ENCODE measurements around the gene ZSWIM9. TPM values are rescaled to one million over a fixed set of nuclear protein-coding genes. Genes with fewer than 3 reads are reported as not detected.
A peak's percentile ranks its signal among the peaks of the same experiment; 100 is the strongest.
"Not testable (repeated sequence)": the region's sequence is repeated elsewhere in the genome, so short reads cannot be mapped to it uniquely, and the experiment has no call there.

The ZSWIM9 gene
- polyA plus RNA-seq, 1 donor, result 6.7 TPM

DNA sequence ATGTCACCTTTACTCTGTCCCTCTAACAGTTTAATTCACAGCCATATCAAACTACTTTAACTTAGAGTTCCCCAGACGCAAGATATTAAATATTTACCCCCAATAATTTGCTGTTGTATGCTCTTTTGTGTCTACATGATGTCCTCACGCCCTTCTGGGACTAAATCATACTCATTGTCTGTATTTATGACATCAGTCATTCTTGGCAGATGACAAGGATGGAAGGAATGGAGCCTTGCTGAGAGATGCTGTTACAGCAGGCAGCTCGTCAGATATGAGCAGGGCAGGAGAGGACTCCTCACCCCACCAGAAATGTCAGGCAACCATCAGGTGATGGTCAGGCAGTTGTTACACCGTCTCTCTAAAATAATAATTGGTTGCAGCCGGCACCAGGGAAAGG is 43.5 kb downstream of the ZSWIM9 start:
- H3K27me3 ChIP-seq (ENCODE audit: control insufficient read depth, insufficient read depth, low read length), result no peaks in the 10 kb centered on the region
- H3K9me3 ChIP-seq (ENCODE audit: control insufficient read depth, low read depth, low read length), result no peaks in the 10 kb centered on the region
- peaks cover 18% of the 10 kb centered on the region for H3K36me3 ChIP-seq (ENCODE audit: control insufficient read depth, insufficient read depth, low read length)
- H3K4me3 ChIP-seq (ENCODE audit: low read length), result no peak overlapping the region
- 100% methylated on average over 1 of the region's 5 CpGs for WGBS (ENCODE audit: insufficient coverage, low lambda C conversion rate)
- DNase-seq, result no peak
- H3K4me1 ChIP-seq (ENCODE audit: control insufficient read depth, insufficient read depth, low read length), result no peaks in the 10 kb centered on the region
- H3K27ac ChIP-seq (ENCODE audit: low read length), result no peak overlapping the region

DNA sequence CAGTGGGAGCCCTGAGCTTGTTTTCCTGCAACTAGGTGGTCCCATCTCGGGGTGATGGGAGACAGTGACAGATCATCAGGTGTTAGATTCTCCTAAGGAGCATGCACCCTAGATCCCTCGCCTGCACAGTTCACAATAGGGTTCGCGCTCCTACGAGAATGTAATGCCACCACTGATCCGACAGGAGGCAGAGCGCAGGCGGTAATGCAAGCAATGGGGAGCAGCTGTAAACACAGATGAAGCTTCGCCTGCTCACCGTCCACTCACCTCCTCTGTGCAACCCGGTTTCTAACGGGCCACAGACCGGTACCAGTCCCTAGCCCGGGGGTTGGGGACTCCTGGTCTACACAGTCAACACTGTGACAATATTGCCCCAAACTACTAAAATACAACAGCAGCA is 46.5 kb downstream of the ZSWIM9 start:
- no peaks in the 10 kb centered on the region for H3K27me3 ChIP-seq (ENCODE audit: control insufficient read depth, insufficient read depth, low read length)

DNA sequence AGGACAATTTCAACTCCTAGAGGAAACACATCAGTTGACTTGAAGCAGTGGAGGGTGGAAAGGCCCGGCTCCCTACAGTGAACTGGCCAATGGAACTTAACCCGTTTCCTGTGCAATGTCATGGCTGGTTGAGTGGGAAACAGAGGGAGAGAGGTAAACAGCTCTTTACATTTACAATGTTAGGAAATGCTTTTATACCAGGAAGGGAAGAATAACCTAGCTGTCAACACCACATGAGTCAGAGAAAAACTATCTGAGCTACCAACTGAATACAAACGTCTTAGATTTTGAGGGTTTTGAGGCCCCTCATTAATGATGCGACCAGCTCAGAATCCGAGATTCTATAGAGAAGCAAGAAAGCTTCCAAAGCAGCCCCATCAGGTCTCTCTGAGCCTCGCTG is 48.5 kb downstream of the ZSWIM9 start:
- peaks cover 14% of the 10 kb centered on the region for H3K36me3 ChIP-seq (ENCODE audit: control insufficient read depth, insufficient read depth, low read length)

More for the DNA sequence above, 46.5 kb downstream of the ZSWIM9 start:
- Histone ChIP-seq H3K27ac (ENCODE audit: low read length) (no peak overlapping the region), H3K4me3 (ENCODE audit: low read length) (no peak overlapping the region), H3K4me1 (ENCODE audit: control insufficient read depth, insufficient read depth, low read length) (no peaks in the 10 kb centered on the region), H3K36me3 (ENCODE audit: control insufficient read depth, insufficient read depth, low read length) (peaks cover 14% of the 10 kb centered on the region), H3K9me3 (ENCODE audit: control insufficient read depth, low read depth, low read length) (no peaks in the 10 kb centered on the region)
- WGBS (ENCODE audit: insufficient coverage, low lambda C conversion rate), result 100% methylated on average over 1 of the region's 14 CpGs
- no peak for DNase-seq

DNA sequence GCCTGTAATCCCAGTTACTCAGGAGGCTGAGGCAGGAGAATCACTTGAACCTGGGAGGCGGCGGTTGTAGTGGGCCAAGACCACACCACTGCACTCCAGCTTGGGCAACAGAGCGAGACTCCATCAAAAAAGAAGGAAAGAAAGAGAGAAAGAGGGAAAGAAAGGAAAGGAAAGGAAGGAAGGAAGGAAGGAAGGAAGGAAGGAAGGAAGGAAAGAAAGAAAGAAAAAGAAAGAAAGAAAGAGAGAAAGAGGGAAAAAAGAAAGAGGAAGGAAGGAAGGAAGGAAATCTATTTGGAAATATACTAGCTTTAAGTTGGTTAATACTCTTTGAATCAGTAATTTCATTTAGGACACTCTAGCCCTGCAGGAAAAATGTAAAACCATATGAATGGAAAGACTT is 50.3 kb downstream of the ZSWIM9 start:
- not testable (repeated sequence) for H3K27ac ChIP-seq (ENCODE audit: low read length); H3K4me3 ChIP-seq (ENCODE audit: low read length); H3K4me1 ChIP-seq (ENCODE audit: control insufficient read depth, insufficient read depth, low read length); H3K36me3 ChIP-seq (ENCODE audit: control insufficient read depth, insufficient read depth, low read length); DNase-seq; H3K27me3 ChIP-seq (ENCODE audit: control insufficient read depth, insufficient read depth, low read length); H3K9me3 ChIP-seq (ENCODE audit: control insufficient read depth, low read depth, low read length)
- 100% methylated on average over 3 of the region's 3 CpGs for WGBS (ENCODE audit: insufficient coverage, low lambda C conversion rate)

More for the DNA sequence above, 48.5 kb downstream of the ZSWIM9 start:
- no peaks in the 10 kb centered on the region for H3K9me3 ChIP-seq (ENCODE audit: control insufficient read depth, low read depth, low read length)
- no peak for DNase-seq
- H3K27me3 ChIP-seq (ENCODE audit: control insufficient read depth, insufficient read depth, low read length), result no peaks in the 10 kb centered on the region
- H3K4me1 ChIP-seq (ENCODE audit: control insufficient read depth, insufficient read depth, low read length), result no peaks in the 10 kb centered on the region
- WGBS (ENCODE audit: insufficient coverage, low lambda C conversion rate), result no CpG with 5 or more reads among the region's 6 CpGs
- H3K4me3 ChIP-seq (ENCODE audit: low read length), result no peak overlapping the region
- H3K27ac ChIP-seq (ENCODE audit: low read length), result no peak overlapping the region

DNA sequence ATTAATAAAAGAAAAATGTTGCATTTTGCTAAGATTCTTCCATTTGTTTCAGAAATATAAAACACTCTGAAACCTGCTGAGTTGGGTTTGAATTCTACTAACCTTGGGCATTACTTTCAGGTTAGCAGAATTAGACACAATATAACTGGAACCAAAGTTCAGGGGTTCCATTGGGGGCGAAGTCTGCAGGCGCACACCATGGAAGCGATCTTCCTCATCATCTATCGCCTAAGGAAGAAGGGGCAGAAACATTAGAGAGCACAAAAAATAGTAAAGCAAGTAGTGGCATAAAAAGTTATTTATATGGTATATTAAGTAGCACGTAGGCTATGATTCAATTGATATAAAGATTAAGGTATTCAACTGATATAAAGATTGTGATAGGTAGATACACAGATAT is 51.1 kb downstream of the ZSWIM9 start:
- Histone ChIP-seq H3K4me3 (ENCODE audit: low read length) (no peak overlapping the region), H3K36me3 (ENCODE audit: control insufficient read depth, insufficient read depth, low read length) (peaks cover 9% of the 10 kb centered on the region), H3K27me3 (ENCODE audit: control insufficient read depth, insufficient read depth, low read length) (no peaks in the 10 kb centered on the region), H3K4me1 (ENCODE audit: control insufficient read depth, insufficient read depth, low read length) (no peaks in the 10 kb centered on the region), H3K9me3 (ENCODE audit: control insufficient read depth, low read depth, low read length) (no peaks in the 10 kb centered on the region), H3K27ac (ENCODE audit: low read length) (no peak overlapping the region)
- DNase-seq, result peak in 1 of 2 donors; percentile 24
- 79% methylated on average over 5 of the region's 5 CpGs for WGBS (ENCODE audit: insufficient coverage, low lambda C conversion rate)

DNA sequence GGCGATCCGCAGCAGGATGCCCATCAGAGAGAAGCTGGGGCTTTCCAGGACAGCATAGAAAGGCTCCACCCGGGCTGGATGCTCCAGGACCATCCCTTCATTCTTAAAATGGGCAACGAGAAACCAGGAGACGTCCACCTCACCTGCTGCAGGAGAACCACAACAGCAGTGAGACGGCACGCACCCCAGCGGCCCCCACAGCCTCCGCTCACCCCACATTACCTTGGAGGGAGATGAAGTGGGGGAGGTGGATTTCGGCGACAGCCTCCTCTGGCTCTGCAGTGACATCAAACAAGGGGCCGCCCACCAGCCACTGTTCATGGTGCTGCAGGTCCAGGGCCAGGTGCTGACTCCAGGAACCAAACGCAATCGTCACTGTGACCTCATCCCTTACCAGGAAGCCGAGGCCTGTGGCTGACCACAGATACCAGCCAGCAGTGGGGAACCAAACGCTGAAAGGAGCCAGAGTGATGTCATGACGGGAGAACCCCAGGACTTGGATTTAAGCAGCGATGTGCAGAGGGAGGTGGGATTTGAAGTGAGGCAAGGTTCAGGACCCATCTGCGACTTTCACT is 60.2 kb downstream of the ZSWIM9 start:
- no peaks in the 10 kb centered on the region for H3K9me3 ChIP-seq (ENCODE audit: control insufficient read depth, low read depth, low read length)
- peaks cover 60% of the 10 kb centered on the region for H3K36me3 ChIP-seq (ENCODE audit: control insufficient read depth, insufficient read depth, low read length)
- H3K4me3 ChIP-seq (ENCODE audit: low read length), result no peak overlapping the region
- H3K27me3 ChIP-seq (ENCODE audit: control insufficient read depth, insufficient read depth, low read length), result no peaks in the 10 kb centered on the region
- DNase-seq, result no peak
- no peaks in the 10 kb centered on the region for H3K4me1 ChIP-seq (ENCODE audit: control insufficient read depth, insufficient read depth, low read length)
- no peak overlapping the region for H3K27ac ChIP-seq (ENCODE audit: low read length)
- no CpG with 5 or more reads among the region's 19 CpGs for WGBS (ENCODE audit: insufficient coverage, low lambda C conversion rate)

DNA sequence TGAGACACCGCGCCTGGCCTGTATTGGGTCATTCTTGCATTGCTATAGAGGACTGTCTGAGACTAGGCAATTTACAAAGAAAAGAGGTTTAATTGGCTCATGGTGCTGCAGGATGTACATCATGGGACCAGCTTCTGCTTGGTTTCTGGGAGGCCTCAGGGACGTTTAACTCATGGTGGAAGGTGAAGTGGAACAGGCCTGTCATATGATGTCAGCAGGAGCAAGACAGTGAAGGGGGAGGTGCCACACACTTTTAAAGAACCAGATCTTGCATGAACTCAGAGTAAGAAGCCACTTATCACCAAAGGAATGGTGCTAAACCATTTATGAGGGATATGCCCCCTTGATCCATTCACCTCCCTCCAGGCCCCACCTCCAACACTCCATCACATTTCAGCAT is 66.6 kb downstream of the ZSWIM9 start:
- H3K36me3 ChIP-seq (ENCODE audit: control insufficient read depth, insufficient read depth, low read length), result peaks cover 48% of the 10 kb centered on the region
- no peak overlapping the region for H3K4me3 ChIP-seq (ENCODE audit: low read length)
- no peak overlapping the region for H3K27ac ChIP-seq (ENCODE audit: low read length)
- no peaks in the 10 kb centered on the region for H3K4me1 ChIP-seq (ENCODE audit: control insufficient read depth, insufficient read depth, low read length)
- no peaks in the 10 kb centered on the region for H3K27me3 ChIP-seq (ENCODE audit: control insufficient read depth, insufficient read depth, low read length)
- DNase-seq, result no peak
- no CpG with 5 or more reads among the region's 3 CpGs for WGBS (ENCODE audit: insufficient coverage, low lambda C conversion rate)
- no peaks in the 10 kb centered on the region for H3K9me3 ChIP-seq (ENCODE audit: control insufficient read depth, low read depth, low read length)

GRCh38 chr19:48239120-48239519 is 68.6 kb downstream of the ZSWIM9 start:
- no CpG with 5 or more reads among the region's 6 CpGs for WGBS (ENCODE audit: insufficient coverage, low lambda C conversion rate)
- H3K4me1 ChIP-seq (ENCODE audit: control insufficient read depth, insufficient read depth, low read length), result no peaks in the 10 kb centered on the region
- no peak overlapping the region for H3K27ac ChIP-seq (ENCODE audit: low read length)
- no peak overlapping the region for H3K4me3 ChIP-seq (ENCODE audit: low read length)
- H3K27me3 ChIP-seq (ENCODE audit: control insufficient read depth, insufficient read depth, low read length), result no peaks in the 10 kb centered on the region
- no peak for DNase-seq
- peaks cover 30% of the 10 kb centered on the region for H3K36me3 ChIP-seq (ENCODE audit: control insufficient read depth, insufficient read depth, low read length)
- no peaks in the 10 kb centered on the region for H3K9me3 ChIP-seq (ENCODE audit: control insufficient read depth, low read depth, low read length)

DNA sequence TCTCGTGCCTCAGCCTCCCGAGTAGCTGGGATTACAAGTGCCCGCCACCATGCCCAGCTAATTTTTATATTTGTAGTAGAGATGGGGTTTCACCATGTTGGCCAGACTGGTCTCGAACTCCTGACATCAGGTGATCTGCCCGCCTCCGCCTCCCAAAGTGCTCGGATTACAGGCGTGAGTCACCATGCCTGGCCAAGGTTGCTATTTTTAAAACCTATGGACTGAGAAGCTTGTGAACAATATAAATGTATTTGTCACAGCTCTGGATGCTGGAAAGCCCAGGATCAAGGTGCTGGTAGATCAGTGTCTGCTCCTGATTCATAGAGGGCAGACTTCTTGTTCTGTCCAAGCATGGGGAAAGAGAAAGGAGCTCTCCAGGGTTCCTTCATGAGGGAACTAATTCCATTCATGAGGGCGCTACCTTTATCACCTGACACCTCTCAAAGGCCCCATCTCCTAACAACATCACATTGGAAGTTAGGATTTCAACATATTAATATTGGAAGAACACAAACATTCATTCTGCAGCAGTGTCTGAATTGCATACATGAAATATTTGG is 69.2 kb downstream of the ZSWIM9 start:
- Histone ChIP-seq H3K4me3 (ENCODE audit: low read length) (no peak overlapping the region), H3K9me3 (ENCODE audit: control insufficient read depth, low read depth, low read length) (no peaks in the 10 kb centered on the region), H3K27ac (ENCODE audit: low read length) (no peak overlapping the region), H3K27me3 (ENCODE audit: control insufficient read depth, insufficient read depth, low read length) (no peaks in the 10 kb centered on the region), H3K36me3 (ENCODE audit: control insufficient read depth, insufficient read depth, low read length) (peaks cover 29% of the 10 kb centered on the region), H3K4me1 (ENCODE audit: control insufficient read depth, insufficient read depth, low read length) (no peaks in the 10 kb centered on the region)
- no CpG with 5 or more reads among the region's 9 CpGs for WGBS (ENCODE audit: insufficient coverage, low lambda C conversion rate)
- DNase-seq, result no peak

- DNase-seq; H3K4me3 ChIP-seq (ENCODE audit: low read length); H3K9me3 ChIP-seq (ENCODE audit: control insufficient read depth, low read depth, low read length); H3K27ac ChIP-seq (ENCODE audit: low read length); H3K4me1 ChIP-seq (ENCODE audit: control insufficient read depth, insufficient read depth, low read length); H3K27me3 ChIP-seq (ENCODE audit: control insufficient read depth, insufficient read depth, low read length): not testable (repeated sequence)
- no CpG with 5 or more reads among the region's 6 CpGs for WGBS (ENCODE audit: insufficient coverage, low lambda C conversion rate)
- peaks cover 31% of the 10 kb centered on the region for H3K36me3 ChIP-seq (ENCODE audit: control insufficient read depth, insufficient read depth, low read length)
Observed at GRCh38 chr19:48241771-48242170, 71.3 kb downstream of the ZSWIM9 start.

DNA sequence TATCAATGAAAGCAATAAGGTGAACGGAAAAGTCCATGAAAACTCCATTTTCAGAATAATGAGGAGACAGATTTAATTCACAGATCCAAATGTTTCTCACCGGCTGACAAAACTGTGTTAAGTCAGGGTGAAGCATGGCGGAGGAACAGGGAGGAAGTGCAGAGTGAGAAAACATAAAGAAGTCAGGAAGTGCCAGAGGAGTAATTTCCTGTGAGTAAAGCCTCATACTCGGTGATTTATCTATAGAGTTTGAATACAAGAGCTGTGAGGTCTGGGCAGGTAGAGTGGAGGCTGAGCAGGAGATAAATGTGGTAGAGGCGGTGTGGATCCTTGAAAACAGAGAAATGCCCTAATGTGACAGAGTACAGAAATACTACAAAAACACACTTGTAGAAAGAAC is 73.8 kb downstream of the ZSWIM9 start:
- Histone ChIP-seq H3K4me3 (ENCODE audit: low read length) (no peak overlapping the region), H3K36me3 (ENCODE audit: control insufficient read depth, insufficient read depth, low read length) (peaks cover 25% of the 10 kb centered on the region), H3K27me3 (ENCODE audit: control insufficient read depth, insufficient read depth, low read length) (no peaks in the 10 kb centered on the region), H3K4me1 (ENCODE audit: control insufficient read depth, insufficient read depth, low read length) (no peaks in the 10 kb centered on the region), H3K27ac (ENCODE audit: low read length) (no peak overlapping the region), H3K9me3 (ENCODE audit: control insufficient read depth, low read depth, low read length) (no peaks in the 10 kb centered on the region)
- WGBS (ENCODE audit: insufficient coverage, low lambda C conversion rate), result 45% methylated on average over 2 of the region's 5 CpGs
- no peak for DNase-seq

Measured in large intestine (tissue), 3 donors.